Measurements from ENCODE around the gene NINJ1.

- TF ChIP-seq CTCF (IDR thresholded peaks at IDR 0.05) (no peak), POLR2A (IDR thresholded peaks at IDR 0.05) (no peak)
These were observed 47.8 kb upstream of the NINJ1 start for GRCh38 chr9:93181672-93182435.
